NCI-H1105 (cell line): Measurements from ENCODE around the gene GJB6.

Experiments used
- DNase-seq: peaks from one replicate; lab custom pipeline; 2025; lab: John Stamatoyannopoulos, UW

GJB6 gene

GRCh38 chr13:20186771-20187170 is 45.3 kb downstream of the GJB6 start:
- no peak for DNase-seq

GRCh38 chr13:20185366-20186056 is 46.6 kb downstream of the GJB6 start:
- DNase-seq = no peak

- peak; percentile 43 for DNase-seq
These were observed 49.8 kb downstream of the GJB6 start for GRCh38 chr13:20182231-20182846.

GRCh38 chr13:20181188-20181587 is 50.9 kb downstream of the GJB6 start:
- no peak for DNase-seq

GRCh38 chr13:20178156-20178555 is 54.0 kb downstream of the GJB6 start:
- no peak for DNase-seq

GRCh38 chr13:20177049-20177831 is 54.9 kb downstream of the GJB6 start:
- no peak for DNase-seq

GRCh38 chr13:20175907-20176652 is 56.0 kb downstream of the GJB6 start:
- DNase-seq = no peak

GRCh38 chr13:20175406-20175794 is 56.7 kb downstream of the GJB6 start:
- DNase-seq = no peak

GRCh38 chr13:20174656-20175405 is 57.3 kb downstream of the GJB6 start:
- no peak for DNase-seq

- no peak for DNase-seq
These were observed 58.9 kb downstream of the GJB6 start for GRCh38 chr13:20173116-20173746.
